Germinal center (tissue), 1 donor: ENCODE data around the gene PISD.

ENCODE experiments used
- DNase-seq: peaks from one replicate; pipeline ENCODE4 v3.0.0; 2012; ENCODE audit warnings: mixed read lengths, low spot score

The PISD gene

DNA sequence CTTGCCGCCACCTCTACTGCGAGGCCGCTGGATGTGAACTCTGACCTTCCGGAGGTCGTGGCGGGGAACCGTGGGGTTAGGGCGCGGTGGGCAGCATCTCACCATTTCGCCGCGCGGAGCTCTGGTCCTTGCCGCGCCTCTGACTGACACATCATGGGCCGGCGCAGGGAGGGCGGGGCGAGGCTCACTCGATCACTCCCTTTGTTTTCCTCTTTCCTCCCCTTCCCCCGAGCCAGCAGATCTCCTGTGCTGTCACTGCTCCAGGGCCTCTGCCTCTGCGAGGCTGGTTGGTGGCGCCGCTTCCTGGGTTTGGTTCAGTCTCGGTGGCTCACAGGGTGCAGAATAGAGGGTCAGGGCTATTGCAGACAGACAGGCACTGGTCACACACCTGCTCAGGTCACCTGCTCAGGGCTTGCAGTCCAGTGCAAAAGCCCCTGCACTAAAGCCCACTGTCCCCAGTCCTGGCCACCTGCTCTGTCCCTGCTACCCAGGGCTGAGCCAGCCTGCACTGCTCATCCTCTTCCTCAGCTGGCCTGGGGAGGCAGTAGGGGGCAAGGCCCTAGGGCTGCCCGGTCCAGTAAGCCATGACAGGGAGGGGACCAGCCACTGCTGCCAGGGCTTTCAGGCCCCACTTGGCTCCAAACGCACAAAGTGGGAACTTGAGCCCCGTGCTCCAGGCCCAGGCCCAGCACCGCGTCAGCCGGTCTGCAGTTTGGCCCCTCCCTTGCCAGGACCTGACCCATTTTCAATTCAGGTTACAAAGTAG, 36.2 kb downstream of the PISD start:
- no peak for DNase-seq

DNA sequence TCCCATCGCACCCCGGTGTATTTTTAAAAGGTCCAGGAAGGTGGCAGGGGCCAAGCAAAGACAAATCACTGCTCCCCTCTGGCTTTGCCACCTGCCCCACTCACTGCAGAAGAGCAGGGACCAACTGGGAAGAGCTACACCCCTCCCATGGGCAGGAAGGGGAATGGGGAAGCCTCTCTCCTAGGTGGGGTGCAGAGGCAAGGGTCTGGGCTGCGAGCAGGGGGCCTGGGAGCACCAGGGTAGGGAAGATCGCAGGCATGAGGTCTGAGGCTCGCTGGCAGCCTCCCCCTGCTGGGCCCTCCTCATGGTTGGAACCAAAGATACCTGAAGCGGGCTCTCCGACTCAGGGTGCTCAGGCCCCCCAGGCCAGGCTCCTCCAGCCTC, 36.8 kb downstream of the PISD start:
- no peak for DNase-seq

DNA sequence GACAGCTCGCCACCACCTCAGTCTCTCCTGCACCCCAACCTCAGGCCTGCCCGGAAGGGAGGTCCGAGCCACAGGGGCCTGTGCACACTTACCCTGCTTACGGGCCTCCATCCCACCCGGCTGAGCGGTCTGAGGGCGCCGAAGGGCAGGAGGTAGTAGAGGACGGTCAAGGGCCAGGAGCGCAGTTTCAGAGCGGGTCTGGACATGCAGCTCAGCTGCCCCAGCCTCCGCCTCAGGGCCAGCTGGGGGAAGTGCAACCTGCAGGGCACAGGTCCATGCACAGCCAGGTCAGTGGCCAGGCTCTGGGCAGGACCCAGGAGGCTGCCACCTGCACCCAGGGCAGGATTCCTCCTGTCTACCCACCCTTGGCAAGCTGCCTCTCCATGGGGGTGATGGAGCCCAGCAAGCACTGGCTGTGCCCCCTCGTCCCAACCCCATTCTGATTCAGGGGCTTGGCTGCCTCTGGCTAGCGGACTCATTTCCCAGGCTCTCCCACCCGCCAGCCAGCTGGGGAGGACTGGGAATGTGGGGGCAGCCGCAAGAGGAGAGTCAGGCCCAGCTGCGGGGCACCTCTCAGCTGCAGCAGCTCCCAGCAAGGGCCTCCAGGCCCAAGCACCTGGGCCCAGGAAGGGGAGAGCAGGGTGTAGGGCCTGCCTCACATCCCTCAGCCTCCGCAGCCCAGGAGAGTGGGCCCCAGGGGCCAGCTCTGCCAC, 38.3 kb downstream of the PISD start:
- DNase-seq, result no peak

DNA sequence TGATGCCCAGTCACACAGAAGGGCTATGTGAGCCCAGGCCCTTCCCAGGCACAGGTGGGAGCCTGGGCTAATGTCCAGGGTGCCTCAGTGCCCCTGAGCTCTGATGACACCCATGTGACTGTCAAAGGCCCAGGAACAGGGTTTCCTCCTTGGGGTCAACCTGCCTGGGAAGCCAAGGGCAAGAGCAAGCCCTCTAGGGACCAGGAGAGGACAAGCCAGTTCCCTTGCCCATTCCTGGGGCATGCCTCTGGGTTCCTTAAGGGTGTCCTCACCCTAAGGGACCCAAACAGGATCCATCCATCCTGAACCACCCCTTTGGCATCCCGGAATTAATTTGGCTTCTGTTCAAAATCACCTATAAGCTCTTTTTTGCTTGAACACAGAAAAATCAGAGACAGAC, 39.0 kb downstream of the PISD start:
- no peak for DNase-seq

GRCh38 chr22:31621507-31622124, 40.4 kb downstream of the PISD start:
- no peak for DNase-seq

DNA sequence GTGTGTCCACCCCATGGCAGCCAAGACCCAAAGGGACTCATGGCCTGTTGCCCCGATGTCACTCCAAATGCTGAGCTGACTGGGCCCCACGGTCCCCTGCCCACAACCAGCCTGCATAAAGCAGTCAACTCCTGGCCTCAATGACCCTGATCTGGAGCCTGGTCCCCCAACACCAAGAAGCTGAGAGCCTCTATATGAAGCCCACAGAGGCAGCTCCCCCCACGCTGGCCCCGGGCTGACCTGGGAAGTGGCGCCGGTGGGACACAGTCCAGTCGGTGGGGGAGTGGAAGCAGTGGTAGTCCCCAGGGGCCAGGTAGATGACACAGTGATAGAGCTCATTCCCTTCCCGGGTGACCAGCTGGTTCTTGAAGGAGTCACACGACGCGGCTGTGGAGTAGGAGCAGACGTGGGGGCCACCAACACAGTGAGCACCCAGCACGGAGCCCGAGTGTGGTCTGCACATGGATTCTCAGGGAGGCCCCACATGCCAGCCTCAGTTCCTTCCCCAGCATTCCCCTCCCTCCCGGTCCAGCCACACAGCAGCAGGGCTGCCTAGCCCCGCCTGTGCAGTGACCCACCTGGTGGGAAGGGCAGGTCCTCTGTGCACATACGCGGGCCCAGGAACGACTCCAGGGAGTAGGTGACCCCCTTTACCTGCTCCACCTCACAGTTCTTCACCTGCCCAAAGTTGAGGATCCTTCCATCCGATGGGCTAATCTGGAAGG, 41.1 kb downstream of the PISD start:
- no peak for DNase-seq

DNA sequence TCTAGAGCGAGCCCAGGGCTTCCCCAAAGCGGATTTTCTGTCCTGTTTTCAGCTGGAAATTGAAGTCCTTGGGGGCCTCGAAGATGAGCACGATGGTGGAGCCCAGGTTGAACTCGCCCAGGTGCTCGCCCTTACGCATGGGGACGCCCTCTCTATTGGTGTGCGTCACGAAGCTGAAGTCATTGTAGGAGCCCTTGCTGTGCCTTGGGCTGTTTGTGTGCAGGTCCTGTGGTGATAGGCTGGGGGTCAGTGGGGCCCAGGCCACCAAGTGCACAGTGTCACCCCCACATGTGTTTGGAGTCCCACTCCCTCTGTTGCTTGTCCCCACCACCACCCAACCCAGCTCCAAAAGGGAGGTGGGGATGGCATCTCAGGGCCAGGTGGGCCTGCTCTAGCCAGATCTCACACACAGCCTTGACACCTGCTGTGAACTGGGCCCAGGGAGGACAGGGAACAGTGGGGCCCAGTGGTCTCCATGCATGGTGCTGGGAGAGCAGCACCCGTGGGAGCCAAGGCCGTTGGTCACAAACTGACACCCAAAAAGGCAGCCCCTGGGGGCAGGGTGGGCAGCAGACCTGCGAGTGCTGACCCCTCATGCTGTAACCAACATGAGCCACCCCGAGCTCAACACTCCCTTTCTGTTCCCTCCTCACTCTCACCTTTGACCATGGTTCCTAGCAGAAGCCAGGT, 42.3 kb downstream of the PISD start:
- DNase-seq, result no peak

DNA sequence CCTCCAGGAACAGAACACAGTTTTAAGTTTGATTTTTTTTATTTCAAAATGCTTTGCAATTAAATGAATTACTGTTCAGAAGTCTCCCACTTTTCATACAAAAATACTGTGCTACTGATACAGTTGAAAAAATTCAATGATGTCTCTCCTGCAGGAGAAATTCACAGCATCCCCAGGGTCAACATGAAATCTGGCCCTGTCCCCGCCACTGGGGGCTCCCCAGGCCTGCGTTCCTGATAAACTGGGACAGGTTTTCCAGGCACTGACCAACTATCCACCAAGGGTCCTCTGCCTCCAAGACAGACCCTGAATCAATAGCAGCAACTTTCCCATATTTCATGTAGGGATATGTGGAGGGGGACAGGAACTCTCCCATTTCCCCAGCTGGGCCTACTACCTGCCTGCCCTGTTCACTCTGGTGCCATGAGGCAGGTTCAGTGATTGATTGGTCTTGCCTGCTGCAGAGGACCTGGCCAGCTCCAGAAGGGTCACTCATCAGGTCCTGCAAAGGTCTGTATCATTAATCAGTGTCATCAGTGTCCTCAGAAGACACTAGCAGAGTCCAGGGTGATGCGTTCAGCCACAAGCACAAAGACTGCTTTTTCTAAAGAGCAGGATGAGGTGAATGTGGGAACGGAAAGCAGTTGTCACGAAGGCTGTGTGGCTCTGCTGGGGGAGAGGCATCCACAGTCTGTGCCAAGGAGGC, 43.4 kb downstream of the PISD start:
- DNase-seq, result no peak

DNA sequence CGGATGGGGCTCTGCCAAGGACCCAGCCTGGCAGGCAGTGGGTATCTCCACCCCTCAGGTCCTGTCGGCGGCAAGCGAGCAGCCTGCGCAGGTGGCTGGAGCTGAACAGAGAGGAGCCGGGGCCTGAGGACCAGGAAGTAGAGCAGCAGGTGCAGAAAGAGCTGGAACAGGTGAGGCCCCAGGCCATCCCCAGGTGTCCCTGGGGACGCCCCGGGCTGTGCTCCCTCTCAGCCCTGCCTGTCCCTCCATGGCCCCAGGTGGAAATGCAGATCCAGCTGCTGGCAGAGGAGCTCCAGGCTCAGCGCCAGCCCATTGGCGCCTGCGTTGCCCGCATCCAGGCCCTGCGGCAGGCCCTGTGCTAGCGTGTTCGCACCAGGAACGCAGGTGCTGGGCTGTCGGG, 44.0 kb downstream of the PISD start:
- no peak for DNase-seq

DNA sequence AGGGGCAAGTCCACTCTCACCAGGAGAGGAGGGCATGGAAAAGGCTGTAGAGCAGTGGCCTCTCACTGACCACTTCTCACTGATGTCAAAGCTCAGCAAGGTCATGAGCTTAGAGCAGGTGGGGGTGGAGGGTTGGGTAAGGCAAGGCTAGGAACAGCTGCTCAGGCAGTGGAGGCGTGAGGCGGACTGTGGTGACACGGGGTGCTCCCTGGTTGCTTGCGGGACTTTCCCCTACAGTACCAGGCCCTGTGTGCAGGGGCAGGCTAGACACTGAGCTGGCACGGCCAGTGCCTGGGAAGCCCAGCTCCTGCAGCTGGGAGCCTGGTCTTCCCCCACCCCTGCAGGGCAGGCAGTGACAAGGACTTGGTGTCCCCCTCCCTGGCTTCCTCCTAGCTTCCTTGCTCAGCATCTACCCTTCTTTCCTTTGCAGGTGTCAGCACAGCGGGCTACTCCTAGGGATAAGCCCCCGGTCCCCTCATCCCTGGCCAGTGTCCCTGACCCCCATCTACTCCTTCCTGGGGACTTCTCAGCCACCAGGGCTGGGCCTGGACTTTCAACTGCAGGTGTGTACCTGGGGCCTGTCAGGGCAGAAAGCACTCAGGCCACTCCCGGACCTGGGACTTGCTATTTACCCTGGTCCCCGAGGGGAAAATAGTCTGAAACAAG, 45.6 kb downstream of the PISD start:
- peak; percentile 56 for DNase-seq

GRCh38 chr22:31615940-31616314, 46.1 kb downstream of the PISD start:
- DNase-seq, result no peak

- no peak for DNase-seq
These were observed 46.5 kb downstream of the PISD start for GRCh38 chr22:31615491-31615860.

DNA sequence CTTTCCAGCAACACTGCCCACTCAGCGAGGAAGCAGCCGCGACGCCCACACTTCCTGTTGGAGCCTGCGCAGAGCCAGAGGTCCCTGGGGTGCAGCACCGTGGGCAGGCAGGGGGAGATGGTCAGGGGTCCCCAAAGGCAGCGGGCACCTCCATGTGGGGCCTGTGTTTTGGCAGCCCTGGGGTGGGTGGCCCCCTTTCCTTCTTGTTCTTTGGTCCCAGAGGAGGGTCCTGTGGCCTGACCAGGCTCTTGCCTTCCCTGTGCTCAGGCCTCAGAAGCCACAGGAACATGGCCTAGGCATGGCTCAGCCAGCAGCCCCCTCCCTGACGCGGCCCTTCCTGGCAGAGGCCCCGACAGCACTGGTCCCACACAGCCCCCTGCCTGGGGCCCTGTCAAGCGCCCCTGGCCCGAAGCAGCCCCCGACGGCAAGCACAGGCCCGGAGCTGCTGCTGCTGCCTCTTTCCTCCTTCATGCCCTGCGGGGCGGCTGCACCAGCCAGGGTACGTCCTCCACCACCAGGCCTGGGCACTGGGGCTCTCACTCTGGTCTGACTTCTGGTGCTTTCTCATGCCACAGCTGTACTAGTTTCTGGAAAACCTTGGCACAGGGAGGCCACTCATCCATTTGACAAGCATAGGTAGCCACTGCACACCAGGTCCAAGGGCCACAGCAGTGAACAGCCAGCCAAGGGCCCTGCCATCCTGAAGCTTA, 47.1 kb downstream of the PISD start:
- DNase-seq, result no peak

GRCh38 chr22:31613904-31614296, 48.1 kb downstream of the PISD start:
- no peak for DNase-seq

- no peak for DNase-seq
These were observed 48.6 kb downstream of the PISD start for GRCh38 chr22:31613286-31613903.

DNA sequence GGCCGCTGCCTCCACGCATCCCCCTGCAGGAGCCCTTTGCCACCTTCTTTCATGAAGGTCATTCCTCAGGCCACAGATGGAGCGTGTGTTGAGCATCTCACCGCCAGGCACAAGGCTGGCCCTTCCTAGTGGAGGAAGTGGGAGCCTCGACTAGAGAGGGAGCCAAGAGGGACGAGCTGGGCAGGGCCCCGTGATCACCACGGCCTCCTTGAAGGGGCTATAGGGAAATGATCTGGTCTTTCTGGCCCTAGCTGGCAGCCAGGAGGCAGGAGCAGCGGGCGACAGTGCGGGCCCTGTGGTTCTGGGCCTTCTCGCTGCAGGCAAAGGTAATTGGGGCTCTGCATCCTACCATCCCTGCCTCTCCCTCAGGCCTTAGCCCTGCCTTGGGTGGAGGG, 49.1 kb downstream of the PISD start:
- no peak for DNase-seq

DNA sequence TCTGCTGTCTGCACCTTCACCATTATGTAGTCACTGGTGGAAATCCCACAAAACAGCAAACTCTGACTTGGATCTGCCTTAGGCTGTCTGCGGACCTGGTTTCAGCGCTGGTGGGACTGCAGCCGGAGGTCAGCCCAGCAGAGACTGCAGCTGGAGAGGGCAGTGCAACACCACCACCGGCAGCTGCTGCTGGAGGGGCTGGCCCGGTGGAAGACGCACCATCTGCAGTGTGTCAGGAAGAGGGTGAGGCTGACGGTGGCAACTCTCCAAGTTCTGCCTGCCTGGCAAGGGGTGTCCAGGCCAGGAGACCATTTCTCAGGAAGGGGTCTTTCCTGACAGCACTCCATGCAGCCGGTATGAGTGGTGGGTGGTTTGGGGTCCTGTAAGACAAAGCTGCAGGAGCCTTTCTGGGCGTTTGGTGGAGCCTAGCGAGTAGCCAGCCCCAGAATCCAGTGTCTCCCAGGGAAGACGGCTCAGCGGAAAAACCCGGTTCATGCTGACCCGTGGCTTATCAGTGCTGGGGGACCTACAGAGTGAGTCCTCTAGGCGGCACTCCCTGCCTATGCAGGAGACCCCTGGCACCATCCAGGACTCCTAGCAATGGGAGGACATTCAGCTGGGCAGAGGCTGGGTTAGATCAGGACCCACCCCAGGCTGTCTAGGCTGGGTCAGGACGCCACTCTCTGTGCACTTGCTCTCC, 50.8 kb downstream of the PISD start:
- DNase-seq, result no peak

DNA sequence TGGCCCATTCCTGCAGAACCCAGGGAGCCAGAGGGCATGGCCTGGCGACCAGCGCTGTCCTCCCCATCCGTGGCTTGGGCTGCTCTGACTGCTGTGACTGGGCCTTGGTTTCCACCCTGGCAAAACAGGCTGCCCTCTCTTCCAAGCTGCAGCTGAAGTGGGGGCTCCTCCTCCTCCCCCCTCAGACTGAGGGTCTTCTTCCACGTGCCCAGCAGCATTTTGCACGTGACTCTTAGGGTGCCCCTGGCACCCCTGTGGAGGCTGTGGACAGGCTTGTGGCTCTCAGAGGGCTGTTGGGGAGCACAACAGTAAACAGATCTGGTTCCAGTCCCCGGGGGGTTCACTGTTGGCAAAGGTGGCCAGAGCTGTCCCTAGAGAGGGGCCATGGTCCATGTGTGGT, 51.4 kb downstream of the PISD start:
- no peak for DNase-seq

GRCh38 chr22:31609716-31610115, 52.3 kb downstream of the PISD start:
- no peak for DNase-seq
